HepG2 (cell line): Measurements from ENCODE around the gene CBX2. TPM values are rescaled to one million over a fixed set of nuclear protein-coding genes. Genes with fewer than 3 reads are reported as not detected.

Source experiments
- LCORL ChIP-seq, 2 experiments: fragments of 450-650 bp in 1 of 2; sonication (generic) in 1 of 2; formaldehyde crosslinking in 1 of 2; IDR thresholded peaks; 2 replicates each; pipeline versions ENCODE4 v1.5.0 to v1.6.1; 2017 to 2020; ENCODE audit warnings: antibody characterized with exemption in 1 of 2, missing genetic modification reagents in 1 of 2
- MATR3 ChIP-seq: sonication (generic); formaldehyde crosslinking; IDR thresholded peaks from 2 replicates; pipeline ENCODE4 v1.4.0; 2020; ENCODE audit warnings: missing genetic modification reagents
- MZF1 ChIP-seq: sonication (generic); formaldehyde crosslinking; IDR thresholded peaks from 2 replicates; pipeline ENCODE4 v1.8.1; 2023; ENCODE audit warnings: mild to moderate bottlenecking, missing genetic modification reagents, borderline replicate concordance
- SMAD9 ChIP-seq: sonication (generic); formaldehyde crosslinking; IDR thresholded peaks from 2 replicates; pipeline ENCODE4 v1.5.1; 2020; ENCODE audit warnings: mild to moderate bottlenecking, missing genetic modification reagents
- ZFP1 ChIP-seq: IDR thresholded peaks from 2 replicates; pipeline ENCODE4 v1.6.1; 2016
- ZFP37 ChIP-seq: sonication (generic); formaldehyde crosslinking; IDR thresholded peaks from 2 replicates; pipeline ENCODE4 v1.4.0; 2020; ENCODE audit warnings: missing genetic modification reagents, borderline replicate concordance
- ZFP90 ChIP-seq: sonication (generic); formaldehyde crosslinking; IDR thresholded peaks from 2 replicates; pipeline ENCODE4 v1.8.0; 2022; ENCODE audit warnings: missing genetic modification reagents, mild to moderate bottlenecking, inconsistent platforms, borderline replicate concordance
- ZFYVE20 ChIP-seq: sonication (generic); formaldehyde crosslinking; IDR thresholded peaks from 2 replicates; pipeline ENCODE4 v1.8.0; 2023; ENCODE audit warnings: low read depth, mild to moderate bottlenecking, moderate library complexity, missing genetic modification reagents, borderline replicate concordance
- ZNF207 ChIP-seq: fragments of 450-650 bp; IDR thresholded peaks from 2 replicates; pipeline ENCODE4 v1.6.1; 2016; ENCODE audit warnings: antibody characterized with exemption, borderline replicate concordance
- ZNF256 ChIP-seq: sonication (generic); formaldehyde crosslinking; conservative IDR thresholded peaks from 2 replicates; pipeline ENCODE4 v1.4.0; 2020; ENCODE audit warnings: missing genetic modification reagents
- ZNF496 ChIP-seq: sonication (generic); formaldehyde crosslinking; IDR thresholded peaks from 2 replicates; pipeline ENCODE4 v1.8.1; 2023; ENCODE audit warnings: mild to moderate bottlenecking, moderate library complexity, missing genetic modification reagents; ENCODE audit not compliant: insufficient replicate concordance
- ZNF670 ChIP-seq: sonication (generic); formaldehyde crosslinking; IDR thresholded peaks from 2 replicates; pipeline ENCODE4 v1.8.0; 2022; ENCODE audit warnings: mild to moderate bottlenecking, missing genetic modification reagents, borderline replicate concordance
- ZNF792 ChIP-seq: IDR thresholded peaks from 2 replicates; pipeline ENCODE4 v1.6.1; 2016
- ZSCAN25 ChIP-seq: sonication (generic); formaldehyde crosslinking; IDR thresholded peaks from 2 replicates; pipeline ENCODE4 v1.8.0; 2022; ENCODE audit warnings: mild to moderate bottlenecking, missing genetic modification reagents
- polyA plus RNA-seq, 8 experiments: library from polyadenylated mRNA; depleted of rRNA in 3 of 8; stranded (reverse) in 7 of 8; unstranded in 1 of 8; fragments of >200 nt; fragmentation: Illumina TruSeq in 4 of 8; extraction: Trizol in 4 of 8; gene quantifications; 2 replicates each; pipeline versions ENCODE4 v1.2.1 to v1.2.3, GENCODE V29; 2011 to 2016; ENCODE audit warnings: low read depth in 4 of 8, missing spikeins in 1 of 8, mixed read lengths in 1 of 8; ENCODE audit not compliant: insufficient read depth in 1 of 8
- total RNA-seq, 5 experiments: library from RNA; depleted of rRNA; stranded (reverse); fragments of >200 nt; fragmentation: Illumina TruSeq; extraction: Trizol; gene quantifications; 2 replicates each; pipeline ENCODE4 v1.2.3, GENCODE V29; 2016; ENCODE audit warnings: low read depth in 1 of 5
- TF ChIP-seq, protein P1 (sequence below): sonication (generic); formaldehyde crosslinking; IDR thresholded peaks from 2 replicates; pipeline ENCODE4 v1.4.0; 2020; ENCODE audit warnings: missing genetic modification reagents, mild to moderate bottlenecking, borderline replicate concordance
- TF ChIP-seq, protein P2 (sequence below): sonication (generic); formaldehyde crosslinking; IDR thresholded peaks from 2 replicates; pipeline ENCODE4 v1.8.1; 2022; ENCODE audit warnings: mild to moderate bottlenecking, missing genetic modification reagents
- TF ChIP-seq, protein P3 (sequence below): sonication (generic); formaldehyde crosslinking; IDR thresholded peaks from 2 replicates; pipeline ENCODE4 v1.4.0; 2020; ENCODE audit warnings: mild to moderate bottlenecking, missing genetic modification reagents
- TF ChIP-seq, protein P4 (sequence below): sonication (generic); formaldehyde crosslinking; IDR thresholded peaks from 2 replicates; pipeline ENCODE4 v1.5.1; 2020; ENCODE audit warnings: missing genetic modification reagents, mild to moderate bottlenecking, borderline replicate concordance

CBX2 gene
- total and polyA plus RNA-seq, 2 of the 13 experiments (the other 11 are each of a cell fraction or from before 2014, with no cell fraction given): 14.5 to 31.1 TPM

DNA sequence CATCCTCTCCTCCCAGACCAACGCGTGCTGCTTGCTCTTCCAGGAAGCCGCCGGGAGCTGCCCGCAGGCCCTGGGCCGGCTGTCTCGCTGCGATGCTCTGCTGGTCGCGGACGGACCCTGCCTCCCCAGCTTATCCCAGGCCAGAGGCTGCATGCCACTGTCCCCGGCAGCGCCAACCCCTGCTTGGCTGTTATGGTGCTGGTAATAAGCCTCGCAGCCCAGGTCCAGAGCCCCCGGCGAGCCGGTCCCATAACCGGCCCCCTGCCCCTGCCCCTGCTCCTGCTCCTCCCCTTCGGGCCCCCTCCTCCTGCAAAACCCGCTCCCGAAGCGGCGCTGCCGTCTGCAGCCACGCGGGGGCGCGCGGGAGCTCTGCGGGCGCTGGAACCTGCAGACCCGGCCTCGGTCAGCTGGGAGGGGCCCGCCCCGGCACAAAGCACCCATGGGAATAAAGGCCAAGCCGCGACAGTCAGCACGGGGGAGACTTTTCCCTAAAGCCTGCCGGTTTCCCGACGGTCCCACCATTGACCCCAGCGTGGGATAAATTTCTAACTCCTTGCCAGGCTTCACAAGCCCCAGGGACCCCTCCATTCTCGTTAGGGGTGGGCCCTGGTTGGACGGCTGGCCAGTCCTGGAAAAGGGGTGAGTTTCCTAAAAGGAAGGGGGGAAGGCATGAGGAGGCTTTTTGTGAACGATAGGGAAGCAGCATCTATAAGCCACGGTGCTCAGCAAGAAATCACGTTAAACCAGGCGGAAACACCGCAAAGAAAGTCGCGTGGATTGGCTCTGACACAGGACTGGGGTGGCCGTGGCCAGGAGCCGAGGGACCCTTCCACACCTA lies 36.0 kb upstream of the CBX2 start (continued):
- TF ChIP-seq, protein P1, sequence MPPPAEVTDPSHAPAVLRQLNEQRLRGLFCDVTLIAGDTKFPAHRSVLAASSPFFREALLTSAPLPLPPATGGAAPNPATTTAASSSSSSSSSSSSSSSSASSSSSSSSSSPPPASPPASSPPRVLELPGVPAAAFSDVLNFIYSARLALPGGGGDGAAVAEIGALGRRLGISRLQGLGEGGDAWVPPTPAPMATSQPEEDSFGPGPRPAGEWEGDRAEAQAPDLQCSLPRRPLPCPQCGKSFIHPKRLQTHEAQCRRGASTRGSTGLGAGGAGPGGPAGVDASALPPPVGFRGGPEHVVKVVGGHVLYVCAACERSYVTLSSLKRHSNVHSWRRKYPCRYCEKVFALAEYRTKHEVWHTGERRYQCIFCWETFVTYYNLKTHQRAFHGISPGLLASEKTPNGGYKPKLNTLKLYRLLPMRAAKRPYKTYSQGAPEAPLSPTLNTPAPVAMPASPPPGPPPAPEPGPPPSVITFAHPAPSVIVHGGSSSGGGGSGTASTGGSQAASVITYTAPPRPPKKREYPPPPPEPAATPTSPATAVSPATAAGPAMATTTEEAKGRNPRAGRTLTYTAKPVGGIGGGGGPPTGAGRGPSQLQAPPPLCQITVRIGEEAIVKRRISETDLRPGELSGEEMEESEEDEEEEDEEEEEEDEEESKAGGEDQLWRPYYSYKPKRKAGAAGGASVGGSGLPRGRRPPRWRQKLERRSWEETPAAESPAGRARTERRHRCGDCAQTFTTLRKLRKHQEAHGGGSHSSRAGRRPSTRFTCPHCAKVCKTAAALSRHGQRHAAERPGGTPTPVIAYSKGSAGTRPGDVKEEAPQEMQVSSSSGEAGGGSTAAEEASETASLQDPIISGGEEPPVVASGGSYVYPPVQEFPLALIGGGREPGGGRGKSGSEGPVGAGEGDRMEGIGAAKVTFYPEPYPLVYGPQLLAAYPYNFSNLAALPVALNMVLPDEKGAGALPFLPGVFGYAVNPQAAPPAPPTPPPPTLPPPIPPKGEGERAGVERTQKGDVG (CRISPR knock-in tag): 0 out of 2 replicates have a peak, but pooled peaks have one; percentile 69
- TF ChIP-seq, protein P2, sequence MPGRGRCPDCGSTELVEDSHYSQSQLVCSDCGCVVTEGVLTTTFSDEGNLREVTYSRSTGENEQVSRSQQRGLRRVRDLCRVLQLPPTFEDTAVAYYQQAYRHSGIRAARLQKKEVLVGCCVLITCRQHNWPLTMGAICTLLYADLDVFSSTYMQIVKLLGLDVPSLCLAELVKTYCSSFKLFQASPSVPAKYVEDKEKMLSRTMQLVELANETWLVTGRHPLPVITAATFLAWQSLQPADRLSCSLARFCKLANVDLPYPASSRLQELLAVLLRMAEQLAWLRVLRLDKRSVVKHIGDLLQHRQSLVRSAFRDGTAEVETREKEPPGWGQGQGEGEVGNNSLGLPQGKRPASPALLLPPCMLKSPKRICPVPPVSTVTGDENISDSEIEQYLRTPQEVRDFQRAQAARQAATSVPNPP (CRISPR knock-in tag): no peak
- TF ChIP-seq ZFP90 (peak; percentile 94; the same call in 1 of the 2 replicates), ZNF496 (no peak), SMAD9 (CRISPR knock-in tag) (peak; percentile 18; the same call in 1 of the 2 replicates), ZNF792 (no peak; the same call in 1 of the 2 replicates), ZNF256 (peak; percentile 79; the same call in 1 of the 2 replicates), ZFP37 (CRISPR knock-in tag) (peak; percentile 64; the same call in 1 of the 2 replicates), ZFYVE20 (CRISPR knock-in tag) (no peak), MZF1 (CRISPR knock-in tag) (no peak), ZSCAN25 (CRISPR knock-in tag) (peak; percentile 84), MATR3 (CRISPR knock-in tag) (no peak), LCORL (IDR thresholded peaks at IDR 0.05) (no peak), LCORL (CRISPR knock-in tag; IDR thresholded peaks at IDR 0.05) (peak; percentile 67), ZNF670 (CRISPR knock-in tag) (no peak), ZNF207 (no peak), ZFP1 (CRISPR knock-in tag) (no peak; the same call in 1 of the 2 replicates)
- TF ChIP-seq, protein P3, sequence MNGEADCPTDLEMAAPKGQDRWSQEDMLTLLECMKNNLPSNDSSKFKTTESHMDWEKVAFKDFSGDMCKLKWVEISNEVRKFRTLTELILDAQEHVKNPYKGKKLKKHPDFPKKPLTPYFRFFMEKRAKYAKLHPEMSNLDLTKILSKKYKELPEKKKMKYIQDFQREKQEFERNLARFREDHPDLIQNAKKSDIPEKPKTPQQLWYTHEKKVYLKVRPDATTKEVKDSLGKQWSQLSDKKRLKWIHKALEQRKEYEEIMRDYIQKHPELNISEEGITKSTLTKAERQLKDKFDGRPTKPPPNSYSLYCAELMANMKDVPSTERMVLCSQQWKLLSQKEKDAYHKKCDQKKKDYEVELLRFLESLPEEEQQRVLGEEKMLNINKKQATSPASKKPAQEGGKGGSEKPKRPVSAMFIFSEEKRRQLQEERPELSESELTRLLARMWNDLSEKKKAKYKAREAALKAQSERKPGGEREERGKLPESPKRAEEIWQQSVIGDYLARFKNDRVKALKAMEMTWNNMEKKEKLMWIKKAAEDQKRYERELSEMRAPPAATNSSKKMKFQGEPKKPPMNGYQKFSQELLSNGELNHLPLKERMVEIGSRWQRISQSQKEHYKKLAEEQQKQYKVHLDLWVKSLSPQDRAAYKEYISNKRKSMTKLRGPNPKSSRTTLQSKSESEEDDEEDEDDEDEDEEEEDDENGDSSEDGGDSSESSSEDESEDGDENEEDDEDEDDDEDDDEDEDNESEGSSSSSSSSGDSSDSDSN (CRISPR knock-in tag): peak; percentile 40; the same call in 1 of the 2 replicates
- TF ChIP-seq, protein P4, sequence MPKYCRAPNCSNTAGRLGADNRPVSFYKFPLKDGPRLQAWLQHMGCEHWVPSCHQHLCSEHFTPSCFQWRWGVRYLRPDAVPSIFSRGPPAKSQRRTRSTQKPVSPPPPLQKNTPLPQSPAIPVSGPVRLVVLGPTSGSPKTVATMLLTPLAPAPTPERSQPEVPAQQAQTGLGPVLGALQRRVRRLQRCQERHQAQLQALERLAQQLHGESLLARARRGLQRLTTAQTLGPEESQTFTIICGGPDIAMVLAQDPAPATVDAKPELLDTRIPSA (CRISPR knock-in tag): 0 out of 2 replicates have a peak, but pooled peaks have one; percentile 93
